Chondrocyte (in vitro differentiated cells): Measurements from ENCODE around the gene REG3A. TPM values are rescaled to one million over a fixed set of nuclear protein-coding genes. Genes with fewer than 3 reads are reported as not detected.

Experiments
- DNase-seq: peaks from one replicate; pipeline ENCODE4 v3.0.0; 2021; ENCODE audit warnings: mixed read lengths, low spot score
- H3K27ac Mint-ChIP-seq: one replicate; pipeline ENCODE4 v1.8.0; 2021; ENCODE audit warnings: mild to moderate bottlenecking, moderate library complexity, mixed read lengths; ENCODE audit not compliant: unreplicated experiment
- H3K27me3 Mint-ChIP-seq: 2 replicates; pipeline ENCODE4 v1.8.0; 2021; ENCODE audit warnings: low read depth, mixed read lengths
- H3K36me3 Mint-ChIP-seq: 2 replicates; pipeline ENCODE4 v1.8.0; 2021; ENCODE audit warnings: low read depth, mixed read lengths
- H3K4me1 Mint-ChIP-seq: 2 replicates; pipeline ENCODE4 v1.8.0; 2021; ENCODE audit warnings: low read depth, mild to moderate bottlenecking, mixed read lengths
- H3K4me3 Mint-ChIP-seq: one replicate; pipeline ENCODE4 v1.8.0; 2021; ENCODE audit warnings: mild to moderate bottlenecking, moderate library complexity, mixed read lengths; ENCODE audit not compliant: unreplicated experiment
- H3K9me3 Mint-ChIP-seq: 2 replicates; pipeline ENCODE4 v1.8.0; 2021; ENCODE audit warnings: low read depth, mixed read lengths
- CTCF ChIP-seq: fragments of 200-600 bp; sonication (generic); IDR thresholded peaks from 2 replicates; pipeline ENCODE4 v1.5.0; 2021; ENCODE audit warnings: antibody characterized with exemption, mild to moderate bottlenecking, moderate library complexity
- total RNA-seq: library from RNA; stranded (reverse); gene quantifications from 3 replicates; pipeline ENCODE4 v1.2.1, GENCODE V29; 2021

REG3A gene
- total RNA-seq, 1 donor from 2014 or later: not detected

GRCh38 chr2:79125721-79125985, 33.9 kb downstream of the REG3A start:
- Mint-ChIP-seq H3K27me3 (no peaks in the 10 kb centered on the region), H3K4me1 (no peaks in the 10 kb centered on the region), H3K4me3 (no peak overlapping the region), H3K9me3 (no peaks in the 10 kb centered on the region), H3K27ac (no peak overlapping the region), H3K36me3 (no peaks in the 10 kb centered on the region)
- TF ChIP-seq CTCF: no peak
- no peak for DNase-seq

GRCh38 chr2:79124907-79125720, 34.4 kb downstream of the REG3A start:
- Mint-ChIP-seq H3K27ac (no peak overlapping the region), H3K27me3 (no peaks in the 10 kb centered on the region), H3K9me3 (no peaks in the 10 kb centered on the region), H3K4me3 (no peak overlapping the region), H3K36me3 (no peaks in the 10 kb centered on the region), H3K4me1 (no peaks in the 10 kb centered on the region)
- DNase-seq: no peak
- no peak for TF ChIP-seq CTCF

- H3K27ac Mint-ChIP-seq: no peak overlapping the region
- no peaks in the 10 kb centered on the region for H3K27me3 Mint-ChIP-seq
- H3K36me3 Mint-ChIP-seq: no peaks in the 10 kb centered on the region
- H3K4me1 Mint-ChIP-seq: no peaks in the 10 kb centered on the region
- DNase-seq: no peak
- H3K9me3 Mint-ChIP-seq: no peaks in the 10 kb centered on the region
- TF ChIP-seq CTCF: no peak
- H3K4me3 Mint-ChIP-seq: no peak overlapping the region
Observed at GRCh38 chr2:79122676-79123075, 36.9 kb downstream of the REG3A start.

- Mint-ChIP-seq H3K27ac (no peak within 1 kb of the TSS), H3K4me1 (no peaks in the 10 kb centered on the region), H3K4me3 (no peak within 1 kb of the TSS), H3K36me3 (no peaks in the 10 kb centered on the region), H3K27me3 (no peaks in the 10 kb centered on the region), H3K9me3 (no peaks in the 10 kb centered on the region)
- no peak for DNase-seq
- TF ChIP-seq CTCF: no peak
Observed at GRCh38 chr2:79120194-79120713, 39.3 kb downstream of the REG3A start, which contains the start of gene REG1A. Gene REG1A (plus strand): TSS chr2:79120488. CDS start chr2:79120862, 374 bp downstream.

- Mint-ChIP-seq H3K27ac (no peak overlapping the region), H3K4me1 (no peaks in the 10 kb centered on the region), H3K27me3 (no peaks in the 10 kb centered on the region), H3K4me3 (no peak overlapping the region), H3K9me3 (no peaks in the 10 kb centered on the region), H3K36me3 (no peaks in the 10 kb centered on the region)
- no peak for DNase-seq
- no peak for TF ChIP-seq CTCF
Observed at GRCh38 chr2:79116997-79117928, 42.3 kb downstream of the REG3A start.
